K562 (cell line): ENCODE measurements around the gene SIRT3. TPM values are rescaled to one million over a fixed set of nuclear protein-coding genes. Genes with fewer than 3 reads are reported as not detected.

Source experiments
- CBX1 ChIP-seq: sonication (generic); IDR thresholded peaks from 2 replicates; pipeline ENCODE4 v1.6.1; 2016; ENCODE audit warnings: antibody characterized with exemption, low read depth, mild to moderate bottlenecking
- GATAD2A ChIP-seq: fragments of 450-650 bp; IDR thresholded peaks from 2 replicates; pipeline ENCODE4 v1.6.1; 2017
- ILF3 ChIP-seq: fragments of 450-650 bp; IDR thresholded peaks from 2 replicates; pipeline ENCODE4 v1.6.1; 2018; ENCODE audit warnings: antibody characterized with exemption, mild to moderate bottlenecking, moderate library complexity, borderline replicate concordance
- ILK ChIP-seq: fragments of 450-650 bp; IDR thresholded peaks from 2 replicates; pipeline ENCODE4 v1.6.1; 2016; ENCODE audit warnings: missing genetic modification characterization, low read depth, mild to moderate bottlenecking, missing compliant biosample characterization, moderate library complexity, borderline replicate concordance
- MCM3 ChIP-seq: fragments of 450-650 bp; IDR thresholded peaks from 2 replicates; pipeline ENCODE4 v1.6.1; 2016
- NEUROD1 ChIP-seq: fragments of 150-350 bp; IDR thresholded peaks from 2 replicates; pipeline ENCODE4 v1.6.1; 2014; ENCODE audit warnings: borderline replicate concordance, low read length, low read depth; ENCODE audit not compliant: partially characterized antibody
- PCBP1 ChIP-seq: fragments of 200-400 bp; formaldehyde crosslinking; IDR thresholded peaks from 2 replicates; pipeline ENCODE4 v1.6.1; 2018; ENCODE audit warnings: mild to moderate bottlenecking, low read depth, low read length; ENCODE audit not compliant: poor library complexity, severe bottlenecking
- PRMT5 ChIP-seq: sonication (generic); formaldehyde crosslinking; IDR thresholded peaks from 2 replicates; pipeline ENCODE4 v1.5.0; 2020; ENCODE audit warnings: missing genetic modification reagents
- RFX1 ChIP-seq: fragments of 450-650 bp; IDR thresholded peaks from 2 replicates; pipeline ENCODE4 v1.6.1; 2016; ENCODE audit warnings: mild to moderate bottlenecking, moderate library complexity
- SNRNP70 ChIP-seq: fragments of 200-400 bp; formaldehyde crosslinking; optimal IDR thresholded peaks from 2 replicates; pipeline ENCODE3; 2017; ENCODE audit warnings: low read depth, low read length
- SP1 ChIP-seq: sonication (generic); formaldehyde crosslinking; IDR thresholded peaks from 2 replicates; pipeline ENCODE4 v1.8.1; 2022; ENCODE audit warnings: mild to moderate bottlenecking, missing genetic modification reagents
- ZNF133 ChIP-seq: fragments of 250-450 bp; sonication (Bioruptor Pico); IDR thresholded peaks from 2 replicates; pipeline ENCODE4 v1.4.0; 2020; ENCODE audit warnings: mild to moderate bottlenecking
- ZNF224 ChIP-seq: sonication (generic); formaldehyde crosslinking; IDR thresholded peaks from 2 replicates; pipeline ENCODE4 v1.8.0; 2022; ENCODE audit warnings: mild to moderate bottlenecking, missing genetic modification reagents
- ZNF232 ChIP-seq: sonication (generic); formaldehyde crosslinking; IDR thresholded peaks from 2 replicates; pipeline ENCODE4 v1.8.0; 2022; ENCODE audit warnings: mild to moderate bottlenecking, missing genetic modification reagents
- polyA plus RNA-seq, 8 experiments: library from polyadenylated mRNA; depleted of rRNA in 4 of 8; stranded (reverse) in 5 of 8; unstranded in 3 of 8; fragments of >200 nt; fragmentation: Nextera tagmentation in 2 of 8; fragmentation: Illumina TruSeq in 1 of 8; extraction: Ambion mirVana in 2 of 8; extraction: Trizol in 1 of 8; gene quantifications; 2 replicates each; pipeline versions ENCODE4 v1.2.1 to v1.2.3, GENCODE V29; 2011 to 2014; ENCODE audit warnings: inconsistent platforms in 1 of 8, missing spikeins in 1 of 8
- total RNA-seq, 7 experiments: library from RNA; depleted of rRNA in 6 of 7; stranded (reverse); fragments of >200 nt in 6 of 7; fragmentation: Illumina TruSeq in 2 of 7; extraction: Trizol in 2 of 7; gene quantifications; 2 replicates each; pipeline versions ENCODE4 v1.2.1 to v1.2.3, GENCODE V29; 2011 to 2021; ENCODE audit warnings: low replicate concordance in 1 of 7
- TF ChIP-seq, protein P1 (sequence below): fragments of 200-800 bp; sonication (Bioruptor generic); IDR thresholded peaks from 2 replicates; pipeline ENCODE4 v1.6.1; 2017; ENCODE audit warnings: missing genetic modification characterization, missing compliant biosample characterization
- TF ChIP-seq, protein P2 (sequence below): sonication (generic); formaldehyde crosslinking; IDR thresholded peaks from 2 replicates; pipeline ENCODE4 v1.8.0; 2022; ENCODE audit warnings: mild to moderate bottlenecking, missing genetic modification reagents
- TF ChIP-seq, protein P3 (sequence below): fragments of 250-450 bp; sonication (Bioruptor Pico); IDR thresholded peaks from 2 replicates; pipeline ENCODE4 v1.4.0; 2020; ENCODE audit warnings: mild to moderate bottlenecking
- TF ChIP-seq, protein P4 (sequence below): fragments of 450-650 bp; IDR thresholded peaks from 2 replicates; pipeline ENCODE4 v1.6.1; 2018; ENCODE audit not compliant: partially characterized antibody

The SIRT3 gene
- total and polyA plus RNA-seq, 9 of the 15 experiments (the other 6 are each of a cell fraction or from before 2014, with no cell fraction given): 1.9 to 27.5 (median 14.5) TPM

DNA sequence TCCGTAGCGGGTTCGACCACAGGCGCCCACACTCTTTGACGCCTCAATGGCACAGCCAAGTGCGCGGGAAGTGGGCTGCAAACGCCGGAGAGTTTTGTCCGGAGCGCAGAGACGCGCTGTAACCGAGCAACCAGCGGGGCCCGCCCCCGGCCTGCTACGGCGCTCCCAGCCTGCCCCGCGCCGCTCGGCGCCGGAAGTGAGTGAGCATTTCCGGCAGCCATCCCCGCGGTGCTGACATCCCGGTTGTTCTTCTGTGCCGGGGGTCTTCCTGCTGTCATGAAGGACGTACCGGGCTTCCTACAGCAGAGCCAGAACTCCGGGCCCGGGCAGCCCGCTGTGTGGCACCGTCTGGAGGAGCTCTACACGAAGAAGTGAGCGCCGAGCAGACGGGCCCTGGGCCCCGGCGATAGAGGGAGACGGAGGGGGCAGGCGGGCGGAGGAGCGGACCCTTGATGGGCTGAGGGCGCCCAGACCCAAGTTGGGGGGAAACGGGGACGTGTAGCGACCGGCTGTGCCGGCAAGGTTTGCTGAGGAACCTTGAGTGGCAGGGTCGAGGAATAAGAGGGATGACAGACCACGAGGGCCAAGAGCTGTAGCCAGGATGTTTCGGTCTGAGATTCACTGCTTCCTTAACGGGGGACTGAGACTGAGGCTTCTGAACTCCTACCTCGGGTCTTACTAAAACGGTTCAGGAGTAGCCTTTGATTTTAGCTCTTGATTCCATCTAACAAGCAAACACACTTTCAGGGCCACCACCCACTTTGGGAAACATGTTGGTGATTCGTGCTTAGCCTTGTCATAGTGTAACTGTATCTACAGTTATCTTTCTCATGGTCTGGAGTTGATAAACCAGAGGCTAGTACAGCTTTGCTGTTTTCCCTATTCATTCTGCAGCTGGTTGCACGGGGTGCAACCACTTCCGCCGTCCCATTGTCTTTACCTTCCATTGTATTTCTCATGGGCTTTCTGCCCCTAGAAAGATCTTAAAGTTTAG, 929 bp upstream of the SIRT3 start, which contains the start of gene PSMD13 (continued):
- TF ChIP-seq ZNF224 (no peak), PCBP1 (no peak), NEUROD1 (peak; percentile 9), CBX1 (peak; percentile 30; the same call in 1 of the 2 replicates), SP1 (CRISPR knock-in tag) (peak; percentile 79), ZNF232 (no peak), MCM3 (no peak), RFX1 (peak; percentile 93), ZNF133 (no peak), GATAD2A (no peak), ILF3 (no peak), ILK (tag) (no peak), PRMT5 (CRISPR knock-in tag) (no peak), SNRNP70 (no peak)
- TF ChIP-seq, protein P1, sequence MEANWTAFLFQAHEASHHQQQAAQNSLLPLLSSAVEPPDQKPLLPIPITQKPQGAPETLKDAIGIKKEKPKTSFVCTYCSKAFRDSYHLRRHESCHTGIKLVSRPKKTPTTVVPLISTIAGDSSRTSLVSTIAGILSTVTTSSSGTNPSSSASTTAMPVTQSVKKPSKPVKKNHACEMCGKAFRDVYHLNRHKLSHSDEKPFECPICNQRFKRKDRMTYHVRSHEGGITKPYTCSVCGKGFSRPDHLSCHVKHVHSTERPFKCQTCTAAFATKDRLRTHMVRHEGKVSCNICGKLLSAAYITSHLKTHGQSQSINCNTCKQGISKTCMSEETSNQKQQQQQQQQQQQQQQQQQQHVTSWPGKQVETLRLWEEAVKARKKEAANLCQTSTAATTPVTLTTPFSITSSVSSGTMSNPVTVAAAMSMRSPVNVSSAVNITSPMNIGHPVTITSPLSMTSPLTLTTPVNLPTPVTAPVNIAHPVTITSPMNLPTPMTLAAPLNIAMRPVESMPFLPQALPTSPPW (CRISPR knock-in tag): no peak
- TF ChIP-seq, protein P2, sequence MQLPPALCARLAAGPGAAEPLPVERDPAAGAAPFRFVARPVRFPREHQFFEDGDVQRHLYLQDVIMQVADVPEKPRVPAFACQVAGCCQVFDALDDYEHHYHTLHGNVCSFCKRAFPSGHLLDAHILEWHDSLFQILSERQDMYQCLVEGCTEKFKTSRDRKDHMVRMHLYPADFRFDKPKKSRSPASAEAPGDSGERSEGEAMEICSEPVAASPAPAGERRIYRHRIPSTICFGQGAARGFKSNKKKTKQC (CRISPR knock-in tag): no peak; the same call in 1 of the 2 replicates
- TF ChIP-seq, protein P3, sequence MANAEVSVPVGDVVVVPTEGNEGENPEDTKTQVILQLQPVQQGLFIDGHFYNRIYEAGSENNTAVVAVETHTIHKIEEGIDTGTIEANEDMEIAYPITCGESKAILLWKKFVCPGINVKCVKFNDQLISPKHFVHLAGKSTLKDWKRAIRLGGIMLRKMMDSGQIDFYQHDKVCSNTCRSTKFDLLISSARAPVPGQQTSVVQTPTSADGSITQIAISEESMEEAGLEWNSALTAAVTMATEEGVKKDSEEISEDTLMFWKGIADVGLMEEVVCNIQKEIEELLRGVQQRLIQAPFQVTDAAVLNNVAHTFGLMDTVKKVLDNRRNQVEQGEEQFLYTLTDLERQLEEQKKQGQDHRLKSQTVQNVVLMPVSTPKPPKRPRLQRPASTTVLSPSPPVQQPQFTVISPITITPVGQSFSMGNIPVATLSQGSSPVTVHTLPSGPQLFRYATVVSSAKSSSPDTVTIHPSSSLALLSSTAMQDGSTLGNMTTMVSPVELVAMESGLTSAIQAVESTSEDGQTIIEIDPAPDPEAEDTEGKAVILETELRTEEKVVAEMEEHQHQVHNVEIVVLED: peak; percentile 30; the same call in 1 of the 2 replicates
- TF ChIP-seq, protein P4, sequence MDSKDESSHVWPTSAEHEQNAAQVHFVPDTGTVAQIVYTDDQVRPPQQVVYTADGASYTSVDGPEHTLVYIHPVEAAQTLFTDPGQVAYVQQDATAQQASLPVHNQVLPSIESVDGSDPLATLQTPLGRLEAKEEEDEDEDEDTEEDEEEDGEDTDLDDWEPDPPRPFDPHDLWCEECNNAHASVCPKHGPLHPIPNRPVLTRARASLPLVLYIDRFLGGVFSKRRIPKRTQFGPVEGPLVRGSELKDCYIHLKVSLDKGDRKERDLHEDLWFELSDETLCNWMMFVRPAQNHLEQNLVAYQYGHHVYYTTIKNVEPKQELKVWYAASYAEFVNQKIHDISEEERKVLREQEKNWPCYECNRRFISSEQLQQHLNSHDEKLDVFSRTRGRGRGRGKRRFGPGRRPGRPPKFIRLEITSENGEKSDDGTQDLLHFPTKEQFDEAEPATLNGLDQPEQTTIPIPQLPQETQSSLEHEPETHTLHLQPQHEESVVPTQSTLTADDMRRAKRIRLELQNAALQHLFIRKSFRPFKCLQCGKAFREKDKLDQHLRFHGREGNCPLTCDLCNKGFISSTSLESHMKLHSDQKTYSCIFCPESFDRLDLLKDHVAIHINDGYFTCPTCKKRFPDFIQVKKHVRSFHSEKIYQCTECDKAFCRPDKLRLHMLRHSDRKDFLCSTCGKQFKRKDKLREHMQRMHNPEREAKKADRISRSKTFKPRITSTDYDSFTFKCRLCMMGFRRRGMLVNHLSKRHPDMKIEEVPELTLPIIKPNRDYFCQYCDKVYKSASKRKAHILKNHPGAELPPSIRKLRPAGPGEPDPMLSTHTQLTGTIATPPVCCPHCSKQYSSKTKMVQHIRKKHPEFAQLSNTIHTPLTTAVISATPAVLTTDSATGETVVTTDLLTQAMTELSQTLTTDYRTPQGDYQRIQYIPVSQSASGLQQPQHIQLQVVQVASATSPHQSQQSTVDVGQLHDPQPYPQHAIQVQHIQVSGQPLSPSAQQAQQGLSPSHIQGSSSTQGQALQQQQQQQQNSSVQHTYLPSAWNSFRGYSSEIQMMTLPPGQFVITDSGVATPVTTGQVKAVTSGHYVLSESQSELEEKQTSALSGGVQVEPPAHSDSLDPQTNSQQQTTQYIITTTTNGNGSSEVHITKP: no peak
